ENCODE data around the gene TEP1. TPM values are rescaled to one million over a fixed set of nuclear protein-coding genes. Genes with fewer than 3 reads are reported as not detected.

Gene TEP1
- total and polyA plus RNA-seq, 2 of the 8 experiments (the other 6 are each of a cell fraction or from before 2014, with no cell fraction given): 6.9 to 10.7 TPM

GRCh38 chr14:20440465-20440864 is 27.2 kb upstream of the TEP1 start (continued):
- no peak for TF ChIP-seq KDM1A (IDR thresholded peaks at IDR 0.05; ENCODE audit: borderline replicate concordance, low read length)
- no peak for TF ChIP-seq POLR2AphosphoS5 (IDR thresholded peaks at IDR 0.05; ENCODE audit: low read depth, low read length)
- no peak for TF ChIP-seq BRCA1 (IDR thresholded peaks at IDR 0.05; ENCODE audit: low read depth, low read length)
- no peak for TF ChIP-seq PHF8 (conservative IDR thresholded peaks at IDR 0.05; ENCODE audit: low read depth, low read length)
